Keratinocyte (primary cell): ENCODE results near the gene CACNA2D1. TPM values are rescaled to one million over a fixed set of nuclear protein-coding genes. Genes with fewer than 3 reads are reported as not detected.

ENCODE experiments used
- DNase-seq: peaks from one replicate; pipeline ENCODE4 v3.0.0-alpha.2; 2011; ENCODE audit warnings: low read depth, missing footprints, low spot score
- FAIRE-seq: peaks from 2 replicates; lab custom pipeline; 2011; peaks lifted over from hg19 to GRCh38; lab: Jason Lieb, UNC
- H2AFZ ChIP-seq: 2 replicates; pipeline ENCODE4 v1.6.0; 2012; ENCODE audit warnings: low read length, control low read depth, inconsistent platforms; ENCODE audit not compliant: control insufficient read depth
- H3K27ac ChIP-seq: 2 replicates; pipeline ENCODE4 v1.5.1; 2011; ENCODE audit warnings: low read length; ENCODE audit not compliant: control insufficient read depth, insufficient read depth
- H3K27me3 ChIP-seq: 3 replicates; pipeline ENCODE4 v1.6.0; 2011; ENCODE audit warnings: low read length; ENCODE audit not compliant: control insufficient read depth, insufficient read depth; ENCODE audit errors: extremely low read depth
- H3K36me3 ChIP-seq, 2 experiments: 2 replicates in 1 of 2; 3 replicates in 1 of 2; pipeline ENCODE4 v1.5.1; 2011; ENCODE audit warnings: low read length in 2 of 2, mild to moderate bottlenecking in 1 of 2; ENCODE audit not compliant: control insufficient read depth in 2 of 2, insufficient read depth in 2 of 2; ENCODE audit errors: extremely low read depth in 1 of 2
- H3K4me1 ChIP-seq: 3 replicates; pipeline ENCODE4 v1.5.1; 2011; ENCODE audit warnings: low read length; ENCODE audit not compliant: control insufficient read depth, insufficient read depth; ENCODE audit errors: extremely low read depth
- H3K4me2 ChIP-seq: 3 replicates; pipeline ENCODE4 v1.6.0; 2011; ENCODE audit warnings: low read depth, low read length; ENCODE audit not compliant: control insufficient read depth, insufficient read depth; ENCODE audit errors: extremely low read depth
- H3K4me3 ChIP-seq, 3 experiments: fragments of 200-600 bp in 1 of 3; sonication (generic) in 1 of 3; 2 replicates in 2 of 3; 3 replicates in 1 of 3; pipeline ENCODE4 v1.5.1; 2011 to 2016; ENCODE audit warnings: low read length in 3 of 3, mild to moderate bottlenecking in 3 of 3, control low read depth in 2 of 3, inconsistent platforms in 1 of 3, low read depth in 1 of 3, mixed read lengths in 1 of 3, mixed run types in 1 of 3, moderate library complexity in 1 of 3; ENCODE audit not compliant: control insufficient read depth in 2 of 3, insufficient read depth in 2 of 3; ENCODE audit errors: extremely low read depth in 1 of 3
- H3K79me2 ChIP-seq: 2 replicates; pipeline ENCODE4 v1.6.0; 2012; ENCODE audit warnings: low read length; ENCODE audit not compliant: control insufficient read depth, insufficient read depth
- H3K9ac ChIP-seq: 3 replicates; pipeline ENCODE4 v1.6.0; 2011; ENCODE audit warnings: low read length; ENCODE audit not compliant: control insufficient read depth, insufficient read depth; ENCODE audit errors: extremely low read depth
- H3K9me1 ChIP-seq: 3 replicates; pipeline ENCODE4 v1.6.0; 2011; ENCODE audit warnings: low read length; ENCODE audit not compliant: control insufficient read depth, insufficient read depth; ENCODE audit errors: extremely low read depth
- H3K9me3 ChIP-seq: 2 replicates; pipeline ENCODE4 v1.5.1; 2012; ENCODE audit warnings: low read depth, low read length; ENCODE audit not compliant: control insufficient read depth
- H4K20me1 ChIP-seq: 3 replicates; pipeline ENCODE4 v1.6.0; 2011; ENCODE audit warnings: low read length; ENCODE audit not compliant: control insufficient read depth, insufficient read depth; ENCODE audit errors: extremely low read depth
- CTCF ChIP-seq, 3 experiments: IDR thresholded peaks in 1 of 3; conservative IDR thresholded peaks in 1 of 3; optimal IDR thresholded peaks in 1 of 3; 2 replicates in 2 of 3; 3 replicates in 1 of 3; pipeline versions ENCODE3 to v1.5.1; 2011; ENCODE audit warnings: low read length in 3 of 3, mild to moderate bottlenecking in 3 of 3, moderate library complexity in 2 of 3, control low read depth in 1 of 3, inconsistent platforms in 1 of 3; ENCODE audit not compliant: insufficient read depth in 2 of 3; ENCODE audit errors: extremely low read depth in 1 of 3
- EZH2 ChIP-seq: IDR thresholded peaks from one replicate; pipeline ENCODE4 v1.6.1; 2012; ENCODE audit warnings: inconsistent platforms, mild to moderate bottlenecking, low read length, moderate library complexity
- dilution Hi-C: fragments of 300-500 bp; cut with MboI; formaldehyde crosslinking; loops from one replicate; pipeline ENCODE4 v1.7.0; 2020; ENCODE audit warnings: low sequenced_read_pairs; ENCODE audit not compliant: extremely low pct_ligation_motif_present
- polyA plus RNA-seq, 5 experiments: library from polyadenylated mRNA; depleted of rRNA in 3 of 5; stranded (reverse) in 3 of 5; stranded (forward) in 1 of 5; unstranded in 1 of 5; fragments of >200 nt; gene quantifications; 1 replicate in 1 of 5; 2 replicates in 3 of 5; 3 replicates in 1 of 5; pipeline versions ENCODE4 v1.2.1 to v1.2.3, GENCODE V29; 2011 to 2012; ENCODE audit warnings: missing spikeins in 2 of 5, low read depth in 1 of 5, low replicate concordance in 1 of 5

The CACNA2D1 gene
- polyA plus RNA-seq, 1 donor (not counting 4 experiments of a cell fraction or from before 2014, with no cell fraction given): 1.8 TPM

- dilution Hi-C loops: no loop called here
- Histone ChIP-seq H3K9me1 (no peaks in the 10 kb centered on the region), H3K9ac (no peak overlapping the region), H4K20me1 (no peaks in the 10 kb centered on the region), H2AFZ (no peak overlapping the region), H3K4me1 (peaks cover 6% of the 10 kb centered on the region), H3K27ac (no peak overlapping the region), H3K9me3 (no peaks in the 10 kb centered on the region), H3K36me3 (no peaks in the 10 kb centered on the region), H3K27me3 (no peaks in the 10 kb centered on the region), H3K4me2 (no peak overlapping the region), H3K79me2 (no peaks in the 10 kb centered on the region), H3K4me3 (no peak overlapping the region)
- DNase-seq (no peak), FAIRE-seq (no peak)
- TF ChIP-seq EZH2 (no peak), CTCF (optimal IDR thresholded peaks at IDR 0.05 in 1 of 3, IDR thresholded peaks at IDR 0.05 in 1 of 3, conservative IDR thresholded peaks at IDR 0.05 in 1 of 3; ENCODE audit: extremely low read depth in 1 of 3, insufficient read depth in 2 of 3, low read length in 3 of 3) (no peak)
Observed at GRCh38 chr7:82289152-82289535, 154.4 kb downstream of the CACNA2D1 start.

- no peak for TF ChIP-seq CTCF (optimal IDR thresholded peaks at IDR 0.05 in 1 of 3, IDR thresholded peaks at IDR 0.05 in 1 of 3, conservative IDR thresholded peaks at IDR 0.05 in 1 of 3; ENCODE audit: extremely low read depth in 1 of 3, insufficient read depth in 2 of 3, low read length in 3 of 3)
- no peaks in the 10 kb centered on the region for H3K9me3 ChIP-seq
- no peaks in the 10 kb centered on the region for H3K79me2 ChIP-seq
- H3K27ac ChIP-seq: no peak overlapping the region
- H3K4me3 ChIP-seq: no peak overlapping the region
- dilution Hi-C loops: no loop called here
- H3K36me3 ChIP-seq: no peaks in the 10 kb centered on the region
- peaks cover 3% of the 10 kb centered on the region for H3K4me1 ChIP-seq
- no peak overlapping the region for H3K9ac ChIP-seq
- H4K20me1 ChIP-seq: no peaks in the 10 kb centered on the region
- no peak overlapping the region for H2AFZ ChIP-seq
- no peaks in the 10 kb centered on the region for H3K27me3 ChIP-seq
- no peak overlapping the region for H3K4me2 ChIP-seq
- no peaks in the 10 kb centered on the region for H3K9me1 ChIP-seq
- DNase-seq (no peak), FAIRE-seq (no peak)
Observed at GRCh38 chr7:82286798-82287140, 156.8 kb downstream of the CACNA2D1 start.
